Measurements from ENCODE around the gene ZNF497. TPM values are rescaled to one million over a fixed set of nuclear protein-coding genes. Genes with fewer than 3 reads are reported as not detected.

ZNF497 gene
- total and polyA plus RNA-seq, 2 of the 8 experiments (the other 6 are each of a cell fraction or from before 2014, with no cell fraction given): 0.93 to 1.4 TPM

DNA sequence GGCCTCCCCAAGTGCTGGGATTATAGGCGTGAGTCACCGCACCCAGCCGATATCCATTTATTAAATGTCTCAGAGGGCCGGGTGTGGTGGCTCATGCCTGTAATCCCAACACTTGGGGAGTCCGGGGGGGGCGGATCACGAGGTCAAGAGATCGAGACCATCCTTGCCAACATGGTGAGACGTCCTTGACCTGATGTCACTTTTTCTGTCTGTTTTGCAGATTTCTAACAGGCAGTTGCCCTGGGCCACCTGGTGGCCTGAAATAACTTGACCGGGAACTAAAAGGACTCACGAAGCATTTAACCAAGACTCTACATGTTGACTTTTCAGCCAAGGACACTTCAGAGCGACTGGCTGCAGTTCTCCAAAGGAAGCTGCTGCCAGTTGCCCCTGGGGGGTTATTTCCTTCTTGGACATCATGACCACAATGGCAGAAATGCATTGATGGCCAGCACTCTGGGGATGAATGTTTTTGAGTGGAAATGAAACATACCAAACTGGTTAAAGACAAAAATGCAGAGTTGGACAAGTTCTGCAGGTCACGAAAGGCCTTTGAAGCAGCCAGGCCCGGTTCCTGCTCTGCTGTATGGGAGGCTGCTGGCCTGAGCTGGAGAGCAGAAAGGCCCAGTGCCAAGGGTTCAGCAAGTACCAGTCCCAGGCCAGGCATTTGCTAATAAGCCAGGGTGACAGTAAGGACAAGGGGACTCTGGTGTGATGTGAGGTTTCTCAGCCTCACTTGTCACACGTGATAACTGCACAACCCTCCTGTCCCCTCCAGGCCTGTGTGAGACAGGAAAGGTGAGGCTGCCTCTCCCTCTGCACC lies 10.0 kb upstream of the ZNF497 start:
- Histone ChIP-seq H4K5ac (ENCODE audit: insufficient read length, low read depth, low read length) (no peak overlapping the region), H3K79me1 (ENCODE audit: low read depth, low read length) (0 out of 2 replicates have a peak, but pooled peaks cover 2% of the 10 kb centered on the region), H2BK20ac (ENCODE audit: low read length) (no peak overlapping the region), H3K23ac (ENCODE audit: insufficient read length) (no peak overlapping the region), H2BK12ac (ENCODE audit: low read depth, low read length) (no peak overlapping the region), H2AK5ac (ENCODE audit: low read depth, low read length) (no peak overlapping the region), H3K36me3 (ENCODE audit: control insufficient read depth in 2 of 4, insufficient read depth in 4 of 4, low read length in 3 of 4) (no peaks in the 10 kb centered on the region), H3K4me2 (ENCODE audit: insufficient read depth in 1 of 2, low read depth in 2 of 2, low read length in 2 of 2) (no peak overlapping the region), H3K23me2 (ENCODE audit: low read depth, low read length) (no peaks in the 10 kb centered on the region), H3K18ac (ENCODE audit: extremely low read depth, low read length) (no peak overlapping the region), H3K79me2 (ENCODE audit: control insufficient read depth in 1 of 2, insufficient read depth in 2 of 2, low read length in 2 of 2) (no peaks in the 10 kb centered on the region), H3K4ac (replicated peaks; ENCODE audit: insufficient read length, low read depth, low read length) (no peak overlapping the region), H3K27me3 (replicated peaks in 1 of 4; ENCODE audit: control insufficient read depth in 3 of 4, extremely low read depth in 1 of 4, insufficient read depth in 3 of 4, low read length in 3 of 4) (no peaks in the 10 kb centered on the region), H2AFZ (ENCODE audit: low read length) (no peak overlapping the region), H4K20me1 (replicated peaks in 1 of 2; ENCODE audit: control insufficient read depth in 1 of 2, insufficient read depth in 2 of 2, low read length in 2 of 2) (peaks cover 0 to 3% of the 10 kb centered on the region in 2 experiments), H3K4me1 (replicated peaks in 1 of 4; ENCODE audit: control insufficient read depth in 3 of 4, insufficient read depth in 4 of 4, low read length in 3 of 4) (no peaks in the 10 kb centered on the region), H2BK15ac (ENCODE audit: low read length) (no peak overlapping the region), H4K91ac (replicated peaks; ENCODE audit: insufficient read length, low read length) (no peak overlapping the region), H3K9me3 (ENCODE audit: insufficient read depth in 2 of 2, low read depth in 1 of 2, low read length in 1 of 2) (no peaks in the 10 kb centered on the region), H3K9ac (replicated peaks in 1 of 4; ENCODE audit: extremely low read depth in 1 of 4, low read depth in 3 of 4, low read length in 3 of 4) (no peak overlapping the region), H2BK120ac (replicated peaks; ENCODE audit: low read depth, low read length) (no peak overlapping the region), H2BK5ac (ENCODE audit: low read depth, low read length) (no peak overlapping the region), H3K56ac (replicated peaks; ENCODE audit: insufficient read length, low read depth, low read length) (no peak overlapping the region), H3K27ac (ENCODE audit: low read depth, low read length) (no peak overlapping the region), H3K14ac (ENCODE audit: insufficient read length) (no peak overlapping the region), H3K4me3 (ENCODE audit: extremely low read depth in 1 of 4, insufficient read depth in 2 of 4, low read depth in 3 of 4, low read length in 4 of 4) (no peak overlapping the region), H4K8ac (ENCODE audit: extremely low read depth, insufficient read depth, low read length) (no peak overlapping the region)
- peak; percentile 66 for FAIRE-seq
- WGBS, 2 experiments (ENCODE audit: extremely low coverage in 1 of 2, insufficient coverage in 1 of 2, insufficient read length in 1 of 2, insufficient replicate concordance in 2 of 2, low coverage in 1 of 2, low lambda C conversion rate in 2 of 2, missing lambda C conversion rate in 1 of 2): 82% methylated on average over 15 of the region's 15 CpGs; no CpG with 5 or more reads in 1 of the 2 experiments
- TF ChIP-seq TBP (IDR thresholded peaks at IDR 0.05; ENCODE audit: low read depth, low read length) (no peak), RAD21 (IDR thresholded peaks at IDR 0.05 in 1 of 2, conservative IDR thresholded peaks at IDR 0.05 in 1 of 2; ENCODE audit: low read depth in 2 of 2, low read length in 2 of 2) (peak; percentile 31 to 49; a peak in 3 of 4 replicates)
- TF ChIP-seq, protein P1, sequence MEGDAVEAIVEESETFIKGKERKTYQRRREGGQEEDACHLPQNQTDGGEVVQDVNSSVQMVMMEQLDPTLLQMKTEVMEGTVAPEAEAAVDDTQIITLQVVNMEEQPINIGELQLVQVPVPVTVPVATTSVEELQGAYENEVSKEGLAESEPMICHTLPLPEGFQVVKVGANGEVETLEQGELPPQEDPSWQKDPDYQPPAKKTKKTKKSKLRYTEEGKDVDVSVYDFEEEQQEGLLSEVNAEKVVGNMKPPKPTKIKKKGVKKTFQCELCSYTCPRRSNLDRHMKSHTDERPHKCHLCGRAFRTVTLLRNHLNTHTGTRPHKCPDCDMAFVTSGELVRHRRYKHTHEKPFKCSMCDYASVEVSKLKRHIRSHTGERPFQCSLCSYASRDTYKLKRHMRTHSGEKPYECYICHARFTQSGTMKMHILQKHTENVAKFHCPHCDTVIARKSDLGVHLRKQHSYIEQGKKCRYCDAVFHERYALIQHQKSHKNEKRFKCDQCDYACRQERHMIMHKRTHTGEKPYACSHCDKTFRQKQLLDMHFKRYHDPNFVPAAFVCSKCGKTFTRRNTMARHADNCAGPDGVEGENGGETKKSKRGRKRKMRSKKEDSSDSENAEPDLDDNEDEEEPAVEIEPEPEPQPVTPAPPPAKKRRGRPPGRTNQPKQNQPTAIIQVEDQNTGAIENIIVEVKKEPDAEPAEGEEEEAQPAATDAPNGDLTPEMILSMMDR (IDR thresholded peaks at IDR 0.05; ENCODE audit: control extremely low read depth in 1 of 3, insufficient read depth in 1 of 3, low read depth in 1 of 3, low read length in 3 of 3): peak in 2 of 3 experiments; percentile 43 to 55; a peak in 3 of 4 replicates
- DNase-seq (ENCODE audit: low read depth in 1 of 2, low spot score in 2 of 2): no peak
- ChIA-PET CTCF (ENCODE audit: partially characterized antibody) (interaction anchor here (0.7 to 2.0 kb wide), 5 partner anchors 14 to 154 kb away, joined by 3 to 10 read pairs (median 3); partner anchors contain the start of gene ZNF544), POLR2A (ENCODE audit: partially characterized antibody) (interaction anchor here (0.8 to 8.5 kb wide), 9 partner anchors 9 to 67 kb away, joined by 3 to 94 read pairs (median 4); partner anchors contain the start of genes ERVK3-1, RPS5 and ZNF497)

Measured in H1 (cell line).